Raji (cell line): ENCODE data around the gene ADCYAP1R1.

Source experiments
- POLR2A ChIP-seq: IDR thresholded peaks from 2 replicates; pipeline ENCODE4 v1.6.1; 2011; ENCODE audit warnings: low read depth, low read length, control low read depth; ENCODE audit not compliant: insufficient read depth

ADCYAP1R1 gene

DNA sequence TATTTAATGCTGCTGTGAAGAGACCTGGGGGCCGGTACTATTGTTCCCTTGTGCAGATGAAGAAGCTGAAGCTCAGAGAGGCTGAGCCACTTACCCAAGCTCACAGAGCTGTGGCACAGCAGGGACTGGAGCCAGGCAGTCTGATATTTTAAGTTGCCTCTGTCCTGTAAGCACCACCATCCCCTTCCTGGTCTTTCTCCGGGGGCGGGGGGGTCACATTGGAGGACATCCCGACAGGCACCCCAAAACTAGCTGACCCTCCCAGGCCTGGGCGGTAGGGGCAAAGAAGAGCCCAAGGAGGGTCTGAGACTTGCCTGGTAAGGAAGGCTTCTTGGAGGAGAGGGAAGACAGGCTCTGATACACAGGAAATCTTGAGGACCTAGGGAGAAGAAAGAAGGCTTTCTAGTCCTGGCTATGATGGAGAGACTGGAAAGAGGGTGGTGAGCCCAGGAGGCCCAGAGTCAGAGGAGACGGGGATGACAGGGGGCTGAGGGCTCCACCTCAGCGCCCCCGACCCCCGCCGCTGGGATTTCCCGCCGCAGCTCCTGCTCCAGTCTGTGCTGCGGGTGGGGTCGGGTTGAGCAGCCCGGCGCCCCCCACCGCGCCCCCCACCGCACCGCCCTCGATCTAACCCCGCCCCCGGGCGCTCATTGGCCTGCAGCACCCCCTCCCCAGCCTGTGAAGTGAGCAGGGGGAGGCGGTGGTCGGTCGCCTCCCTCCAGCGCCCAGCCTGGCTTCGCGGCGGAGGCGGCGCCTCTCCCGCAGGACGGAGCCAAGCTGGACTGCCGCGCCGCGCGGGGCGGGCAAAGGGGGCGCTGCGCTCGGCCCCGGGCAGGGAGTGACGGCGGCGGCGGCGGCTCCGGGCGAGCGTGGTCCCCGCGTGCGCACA lies at the start of gene ADCYAP1R1:
Gene ADCYAP1R1, plus strand, starts transcription at position 711 of the 889 bp plus-strand sequence. CDS start 10,957 bp downstream, outside the sequence.
- TF ChIP-seq POLR2A, result no peak

DNA sequence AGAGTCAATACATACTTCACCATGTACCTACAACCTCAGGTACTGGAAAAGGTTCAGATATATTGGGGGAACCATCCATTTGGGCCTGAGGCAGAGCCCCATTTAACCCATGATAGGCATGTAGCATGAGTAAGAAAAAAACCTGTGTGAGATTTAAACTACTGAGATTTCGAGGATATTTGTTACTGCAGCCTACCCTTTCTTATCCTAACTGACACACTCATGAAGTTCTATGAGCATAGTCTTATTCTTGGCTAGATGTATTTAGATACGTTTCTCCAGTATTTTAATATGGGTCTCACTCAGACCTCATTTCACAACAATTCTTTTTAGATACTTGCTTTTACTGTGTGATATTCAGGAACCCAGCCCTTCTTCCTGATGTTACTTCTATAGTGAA lies 49.0 kb upstream of the ADCYAP1R1 start:
- TF ChIP-seq POLR2A, result no peak

DNA sequence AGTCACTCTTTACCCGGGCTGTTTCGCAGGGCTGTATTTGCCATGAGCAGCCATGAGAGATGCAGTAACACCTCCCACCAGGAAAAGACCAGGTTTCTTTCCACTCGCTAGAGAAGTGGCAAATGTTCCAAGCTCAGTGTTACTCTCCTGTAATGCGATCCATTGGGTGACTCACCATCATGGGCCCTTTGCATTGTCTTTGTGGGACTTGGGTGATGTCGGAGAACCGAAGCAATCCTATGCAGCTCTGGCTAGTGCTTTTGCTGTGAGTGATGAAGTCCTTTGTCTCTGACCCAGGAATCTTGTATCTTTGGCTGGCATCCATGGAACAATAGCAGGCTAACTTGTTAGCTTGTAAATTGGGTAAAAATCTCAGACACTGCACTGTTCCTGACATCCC lies 48.4 kb upstream of the ADCYAP1R1 start:
- TF ChIP-seq POLR2A, result no peak

GRCh38 chr7:31004393-31004792 lies 47.7 kb upstream of the ADCYAP1R1 start:
- no peak for TF ChIP-seq POLR2A

GRCh38 chr7:31006857-31007256 lies 45.3 kb upstream of the ADCYAP1R1 start:
- TF ChIP-seq POLR2A, result no peak

- no peak for TF ChIP-seq POLR2A
Measured at GRCh38 chr7:31007634-31008033, 44.5 kb upstream of the ADCYAP1R1 start.

DNA sequence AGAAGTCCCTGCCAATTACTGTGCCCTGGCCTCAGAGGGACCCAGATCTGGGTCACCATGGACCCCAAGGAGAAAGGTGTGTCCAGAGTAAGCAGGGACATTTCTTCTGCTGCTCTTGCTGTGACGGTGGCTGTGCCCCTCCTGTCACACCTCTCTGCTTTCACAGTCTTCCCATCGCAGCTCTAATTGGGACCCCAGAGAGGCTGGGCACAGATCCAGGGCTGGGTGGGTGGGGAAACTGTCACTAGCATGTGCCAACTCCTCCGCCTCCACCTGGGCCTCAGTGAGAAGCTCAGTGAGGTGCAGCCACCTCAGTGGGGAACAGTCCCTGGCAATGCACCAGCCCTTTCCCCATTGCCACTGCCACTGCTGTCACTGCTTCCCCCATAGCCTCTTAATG lies 37.3 kb upstream of the ADCYAP1R1 start:
- no peak for TF ChIP-seq POLR2A

DNA sequence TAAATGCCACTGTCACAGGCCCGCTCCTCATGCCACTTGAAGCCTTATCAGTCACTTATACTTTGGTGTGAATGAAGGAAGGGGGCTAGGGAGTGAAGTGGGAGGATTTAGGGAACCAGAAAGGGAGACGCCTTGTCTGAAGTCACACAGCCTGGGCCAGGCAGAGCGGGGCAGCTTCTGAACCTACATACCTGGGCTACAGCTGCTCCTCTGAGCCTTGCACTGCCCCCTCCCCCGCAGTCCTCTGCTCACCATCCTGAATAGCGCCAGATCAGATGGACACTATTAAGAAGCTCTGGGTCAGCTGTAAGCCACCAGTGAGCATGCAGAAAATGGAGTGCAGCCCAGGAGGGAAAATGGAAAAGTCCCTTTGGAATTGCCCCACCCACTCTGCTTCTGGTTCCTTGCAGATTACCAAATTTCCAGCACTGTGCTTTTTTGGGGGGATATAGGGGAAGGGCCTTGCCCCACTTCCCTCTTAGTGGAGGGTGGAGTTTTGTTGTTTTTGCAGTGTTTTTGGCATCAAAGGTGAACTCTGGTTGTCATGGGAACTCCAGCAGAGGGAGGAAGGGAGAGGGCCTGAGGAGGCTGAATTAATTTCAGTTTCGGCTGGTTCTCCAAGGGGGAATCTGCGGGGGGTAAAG lies 35.0 kb upstream of the ADCYAP1R1 start:
- no peak for TF ChIP-seq POLR2A

DNA sequence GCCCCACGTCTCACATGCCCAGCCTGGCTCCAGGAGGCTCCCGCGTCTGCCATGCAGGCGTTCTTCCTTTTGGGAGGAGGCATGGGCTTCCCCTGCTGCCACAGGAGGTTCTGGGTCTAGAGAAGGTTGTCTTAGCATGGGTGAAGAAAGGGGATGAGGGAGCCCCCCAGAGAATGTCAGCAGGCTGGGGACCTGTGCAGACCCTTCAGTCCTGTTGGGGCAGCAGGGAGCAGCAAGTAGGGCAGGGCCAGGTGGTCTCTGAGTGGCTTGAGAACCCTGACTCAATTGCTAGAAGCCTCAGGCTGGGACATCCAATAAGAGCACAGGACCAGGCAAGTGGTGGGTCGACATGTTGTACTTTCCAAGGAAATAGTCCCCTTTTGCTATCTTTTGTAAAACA lies 34.4 kb upstream of the ADCYAP1R1 start:
- TF ChIP-seq POLR2A, result no peak

DNA sequence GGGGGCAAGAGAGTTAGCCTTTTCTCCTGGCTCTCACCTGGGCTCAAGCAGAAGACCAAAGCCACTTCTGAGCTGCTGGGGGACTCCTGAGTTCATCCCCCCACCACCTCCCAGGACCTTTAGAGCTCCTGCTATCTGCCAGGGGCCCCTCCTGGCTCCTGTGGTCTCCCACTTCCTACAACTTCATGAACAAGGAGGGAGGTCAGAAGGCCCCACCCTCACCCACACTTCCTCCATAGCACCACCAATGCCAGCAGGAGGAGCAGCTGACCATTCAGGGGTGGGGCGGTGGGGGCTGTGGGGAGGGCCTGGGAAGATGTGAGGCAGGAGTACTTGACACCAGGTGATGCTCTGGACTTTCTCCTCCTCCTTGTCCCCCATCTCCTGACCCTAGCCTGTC lies 32.6 kb upstream of the ADCYAP1R1 start:
- TF ChIP-seq POLR2A, result no peak

DNA sequence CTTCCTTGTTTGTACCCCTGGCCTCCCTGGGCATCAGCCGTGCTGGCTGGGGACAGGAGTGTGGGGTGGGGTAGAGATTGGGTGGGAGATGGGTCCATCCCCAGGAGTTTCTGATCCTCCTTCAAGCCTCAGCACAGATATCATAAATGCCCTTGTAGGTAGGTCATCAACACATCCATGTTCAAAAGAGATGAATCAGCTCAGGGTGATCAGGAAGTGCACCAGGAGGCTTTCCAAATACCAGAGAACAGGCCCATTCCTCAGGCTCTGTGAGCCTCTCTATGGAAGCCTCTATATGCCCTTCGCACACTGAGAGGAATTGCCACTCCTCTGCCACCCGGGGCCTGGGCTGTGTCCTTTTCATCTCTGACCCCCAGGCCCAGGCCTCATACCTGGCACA lies 31.9 kb upstream of the ADCYAP1R1 start:
- no peak for TF ChIP-seq POLR2A

DNA sequence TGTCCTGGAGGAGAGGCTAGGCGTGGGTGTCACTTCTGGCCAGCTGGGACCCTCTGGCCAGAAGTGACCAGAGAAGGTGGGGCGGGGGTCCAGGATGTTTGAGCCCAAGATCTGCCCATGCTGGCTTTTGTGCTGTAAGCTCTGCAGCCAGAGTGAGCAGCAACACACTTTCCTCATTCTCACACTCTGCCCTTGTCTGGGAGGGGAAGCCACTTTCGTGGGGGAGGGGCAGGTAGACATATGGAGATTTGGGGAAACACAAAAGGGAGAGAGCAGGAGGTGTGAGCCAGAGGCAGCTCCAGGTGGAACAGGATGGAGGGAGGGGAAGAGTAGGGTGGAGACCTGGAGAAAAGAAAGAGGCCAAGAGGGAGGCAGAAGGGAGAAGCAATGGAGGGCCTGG lies 31.5 kb upstream of the ADCYAP1R1 start:
- TF ChIP-seq POLR2A, result no peak

DNA sequence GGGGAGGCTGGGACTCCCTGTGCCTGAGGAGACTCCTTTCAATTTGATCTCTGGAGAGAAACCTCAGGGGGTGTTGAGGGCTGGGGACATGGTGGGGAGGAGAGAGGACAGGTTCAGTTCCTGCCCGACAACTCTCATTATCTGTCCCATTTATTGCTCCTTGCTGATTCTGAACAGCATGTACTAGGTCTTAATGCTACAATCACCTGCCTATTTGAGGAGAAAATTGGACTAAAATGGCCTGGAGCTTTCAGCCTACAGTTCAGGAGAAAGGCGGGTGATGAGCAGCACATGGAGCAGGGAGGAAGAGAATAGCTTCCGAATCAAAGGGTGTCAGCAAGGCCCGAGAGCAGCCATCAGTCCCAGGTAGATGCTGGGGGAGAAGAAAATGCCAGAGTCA lies 30.0 kb upstream of the ADCYAP1R1 start:
- no peak for TF ChIP-seq POLR2A

DNA sequence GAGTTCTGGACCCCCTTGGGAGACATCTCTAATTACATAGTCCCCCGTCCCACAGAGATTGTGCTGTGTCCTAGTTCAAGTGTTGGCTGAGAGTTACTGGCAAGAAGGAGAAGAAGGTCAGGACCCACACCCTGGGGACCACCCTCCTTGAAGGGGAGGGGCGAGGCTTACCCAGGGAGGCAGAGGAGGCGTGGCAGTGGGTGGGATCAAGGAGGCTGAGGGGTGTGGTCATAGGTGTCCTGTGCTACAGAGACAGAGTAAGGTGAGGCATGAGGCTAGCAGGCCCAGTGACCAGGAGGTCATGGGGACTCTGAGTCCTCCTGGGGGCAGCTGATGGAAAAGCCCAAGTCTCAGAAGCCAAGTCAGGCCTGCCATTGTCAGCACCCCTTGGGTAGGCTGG lies 29.4 kb upstream of the ADCYAP1R1 start:
- TF ChIP-seq POLR2A, result no peak

DNA sequence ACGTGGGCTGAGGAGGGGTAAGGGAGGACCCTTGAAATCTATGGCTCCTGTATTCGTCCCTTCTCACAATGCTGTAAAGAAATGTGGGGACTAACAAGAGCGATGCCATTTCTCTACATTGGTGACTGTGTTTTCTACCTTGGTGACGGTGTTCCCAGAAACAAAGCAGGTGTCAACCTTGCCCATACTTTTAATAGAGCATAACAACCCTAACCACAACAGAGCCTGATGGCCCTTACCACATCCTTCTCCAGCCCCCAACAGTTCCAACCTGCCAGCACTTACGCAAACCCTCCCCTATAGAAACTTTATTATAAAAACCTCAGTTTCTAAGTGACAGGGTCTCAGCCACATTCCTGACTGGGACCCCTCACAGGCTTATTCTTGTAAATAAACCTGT lies 28.2 kb upstream of the ADCYAP1R1 start:
- no peak for TF ChIP-seq POLR2A
